GM19455 (cell line): Measurements from ENCODE around the gene TMEM129.

ENCODE experiments used
- ATAC-seq: cut with Tn5 transposase; IDR thresholded peaks from one replicate; pipeline ENCODE4 v1.9.1; 2021; ENCODE audit not compliant: unreplicated experiment

TMEM129 gene

DNA sequence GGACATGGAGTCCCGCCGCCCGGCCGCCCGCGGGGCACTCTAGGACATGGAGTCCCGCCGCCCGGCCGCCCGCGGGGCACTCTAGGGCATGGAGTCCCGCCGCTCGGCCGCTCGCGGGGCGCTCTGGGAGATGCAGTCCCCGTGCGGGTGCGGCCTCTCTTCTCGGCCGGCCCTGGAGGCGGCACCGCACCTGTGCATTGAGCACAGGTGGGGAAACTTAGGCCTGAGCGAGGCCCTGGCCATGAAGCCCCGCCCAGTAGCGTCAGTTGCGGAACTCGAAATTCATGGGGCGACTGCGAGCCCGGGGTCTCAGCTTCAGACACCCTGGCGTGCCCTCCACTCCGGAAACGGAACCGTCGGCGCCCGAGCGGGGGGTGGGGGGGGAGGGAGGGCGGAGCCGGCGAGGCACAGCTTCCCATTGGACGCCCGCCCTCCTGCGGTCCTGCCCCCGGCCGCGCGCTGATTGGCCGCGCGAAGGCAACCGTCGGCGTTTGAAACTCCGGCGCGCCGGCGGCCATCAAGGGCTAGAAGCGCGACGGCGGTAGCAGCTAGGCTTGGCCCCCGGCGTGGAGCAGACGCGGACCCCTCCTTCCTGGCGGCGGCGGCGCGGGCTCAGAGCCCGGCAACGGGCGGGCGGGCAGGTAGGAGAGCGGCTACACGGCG lies at the start of gene TMEM129, which contains the start of gene TACC3:
Gene TMEM129 (minus strand): TSS at position 321 of the 663 bp plus-strand sequence. CDS start 486 bp downstream, outside the sequence.
Gene TACC3 (plus strand): TSS at position 519 of the 663 bp plus-strand sequence. CDS start 1,901 bp downstream, outside the sequence.
- ATAC-seq, result peak; percentile 68

DNA sequence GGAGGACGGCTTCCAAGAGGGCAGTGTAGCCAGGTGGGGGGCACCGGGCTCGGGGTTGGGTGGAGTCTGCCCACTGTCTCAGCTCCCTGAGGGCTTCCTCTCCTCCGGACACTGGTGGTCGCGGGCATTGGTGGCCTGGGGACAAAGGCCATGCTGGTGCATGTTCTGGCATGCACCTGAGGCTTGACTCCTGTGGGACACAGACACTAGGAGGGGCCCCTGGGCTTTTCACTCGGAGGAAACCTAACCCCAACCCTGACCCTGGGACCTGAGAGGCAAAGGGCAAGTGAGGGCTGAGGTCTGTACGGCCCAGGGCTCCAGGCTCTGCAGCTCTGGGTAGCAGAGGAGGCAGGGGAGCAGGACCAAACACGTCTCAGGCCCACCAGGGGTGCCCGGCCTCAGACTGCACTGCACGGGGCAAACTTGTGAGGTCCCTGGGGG lies 49.7 kb upstream of the TMEM129 start:
- ATAC-seq, result no peak

DNA sequence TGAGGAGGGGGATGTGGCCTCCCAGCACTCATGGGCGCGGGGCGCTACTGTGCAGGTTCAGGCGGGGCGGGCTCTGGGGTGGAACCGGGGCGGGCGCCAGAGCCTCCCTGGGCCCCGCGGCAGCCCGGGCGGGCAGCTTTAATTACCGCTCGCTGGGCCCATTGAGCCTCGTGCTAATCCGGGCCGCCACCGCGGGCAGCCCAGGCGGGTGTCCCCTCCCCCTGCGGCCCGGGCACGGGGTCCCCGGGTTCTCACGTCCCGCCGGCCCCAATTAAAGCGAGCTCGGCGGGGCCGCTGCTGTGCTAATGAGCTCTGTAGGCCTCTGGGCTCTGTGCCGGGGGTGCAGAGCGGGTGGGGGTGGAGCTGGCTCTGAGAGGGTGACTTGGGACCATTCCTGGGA lies 49.1 kb upstream of the TMEM129 start:
- no peak for ATAC-seq

DNA sequence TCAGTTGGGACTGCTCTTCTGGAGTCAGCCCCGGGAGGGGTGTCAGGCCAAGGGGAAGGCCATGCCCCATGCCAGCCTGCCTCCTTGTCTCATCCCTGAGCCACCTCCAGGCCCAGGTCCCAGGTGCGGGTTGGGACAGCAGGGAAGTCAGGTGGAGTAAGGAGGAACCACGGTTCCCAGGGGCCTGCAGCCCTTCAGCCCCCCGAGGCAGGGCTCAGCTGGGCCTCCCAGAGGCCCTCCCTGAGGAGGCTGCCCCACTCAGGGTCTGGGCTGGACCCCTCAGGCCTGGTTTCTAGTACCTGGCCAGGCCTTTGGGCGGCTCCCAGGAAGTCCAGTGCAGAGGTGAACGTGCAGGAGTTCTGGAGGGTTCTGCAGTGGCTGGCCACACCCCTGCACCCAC lies 48.6 kb upstream of the TMEM129 start:
- ATAC-seq, result no peak

DNA sequence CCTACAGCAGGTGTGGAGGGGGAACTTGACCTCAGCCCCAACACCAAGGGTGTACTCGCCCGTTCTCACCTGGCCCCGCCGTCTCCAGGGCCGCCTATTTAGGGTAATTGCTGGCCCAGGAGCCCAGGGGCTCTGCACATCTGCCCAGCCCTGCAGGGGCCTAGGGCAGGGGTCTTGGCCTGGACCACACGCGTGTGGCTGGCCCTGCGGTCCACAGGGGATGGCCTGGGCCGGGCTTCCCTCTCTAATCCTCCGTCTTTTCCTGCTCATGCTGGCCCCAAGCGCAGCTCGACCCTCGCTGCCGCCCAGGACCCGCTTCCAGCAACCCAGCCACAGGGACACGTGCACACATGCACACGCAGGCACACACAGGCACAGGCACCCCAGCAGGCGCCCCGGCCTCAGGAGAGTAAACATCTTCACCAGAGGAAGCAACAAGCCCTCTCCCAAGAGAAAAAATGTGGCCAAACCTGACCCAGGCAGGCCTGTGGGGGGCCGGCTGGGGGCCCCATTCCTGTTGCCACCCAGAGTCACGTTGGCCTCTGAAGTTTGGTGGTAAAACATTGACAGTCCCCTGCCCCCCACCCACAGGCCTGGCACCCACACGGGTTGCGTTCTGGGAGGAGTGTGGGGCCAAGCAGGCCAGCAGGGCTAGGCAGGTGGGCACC lies 47.4 kb upstream of the TMEM129 start:
- no peak for ATAC-seq

DNA sequence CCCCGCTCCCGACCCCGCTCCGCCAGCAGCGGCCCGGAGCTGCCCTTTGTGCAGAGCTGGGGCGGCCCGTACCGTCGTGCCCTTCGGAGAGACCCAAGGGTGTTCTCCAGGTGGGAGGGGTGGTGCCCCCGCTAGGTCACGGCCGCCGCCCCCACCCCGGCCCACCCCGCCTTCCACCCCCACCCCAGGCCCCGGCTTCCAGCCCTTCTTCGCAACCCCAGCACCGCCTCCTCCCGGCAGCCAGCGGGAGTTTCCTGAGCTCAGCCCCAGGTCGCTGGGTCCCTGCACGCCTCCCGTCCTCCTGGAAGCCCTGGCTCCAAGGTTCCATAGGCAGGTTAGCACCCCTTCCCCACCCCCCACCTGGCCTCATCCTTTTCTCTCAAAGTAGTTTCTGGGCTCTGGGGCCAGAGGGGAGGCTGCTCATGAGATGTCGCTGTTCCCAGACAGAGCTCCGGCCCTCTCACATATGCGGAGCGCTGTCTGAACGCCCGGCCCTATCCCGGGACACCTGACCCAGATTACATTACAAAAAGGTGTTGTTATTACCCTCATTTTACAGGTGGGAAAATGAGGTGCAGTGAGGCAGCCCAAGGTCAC lies 46.7 kb upstream of the TMEM129 start:
- no peak for ATAC-seq

DNA sequence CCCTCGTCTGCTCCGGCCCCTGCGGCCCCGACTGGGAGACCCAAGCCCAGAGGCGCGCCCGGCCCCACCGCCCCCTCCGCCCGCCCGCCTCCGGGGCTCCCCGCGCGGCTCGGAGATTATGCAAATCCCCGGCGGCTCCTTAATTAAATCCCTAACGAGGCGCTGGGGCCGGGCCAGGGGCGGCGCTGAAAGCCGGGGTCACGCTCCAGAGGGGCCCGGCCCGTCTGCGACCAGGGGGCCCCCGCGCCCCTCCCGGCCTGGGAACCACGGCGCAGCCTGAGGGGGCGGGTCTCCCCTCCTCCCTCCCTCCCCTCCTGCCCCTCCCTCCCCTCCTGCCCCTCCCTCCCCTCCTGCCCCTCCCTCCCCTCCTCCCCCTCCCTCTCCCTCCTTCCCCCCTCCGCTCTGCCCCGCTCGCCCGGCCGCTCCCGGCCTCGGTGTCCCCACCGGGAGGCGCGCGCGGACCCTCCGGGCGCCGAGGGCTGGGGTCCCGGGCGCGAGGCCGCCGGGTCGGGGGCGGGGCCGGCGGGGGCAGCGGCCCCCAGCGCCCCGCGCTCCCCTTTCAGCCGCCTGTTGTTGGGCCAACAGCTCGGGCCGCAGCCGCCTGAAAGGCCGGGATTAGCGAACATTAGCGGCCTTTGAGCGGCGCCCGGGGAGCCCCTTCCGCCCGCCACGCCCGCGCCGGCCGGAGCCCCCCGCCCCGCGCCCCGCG lies 46.1 kb upstream of the TMEM129 start:
- no peak for ATAC-seq

DNA sequence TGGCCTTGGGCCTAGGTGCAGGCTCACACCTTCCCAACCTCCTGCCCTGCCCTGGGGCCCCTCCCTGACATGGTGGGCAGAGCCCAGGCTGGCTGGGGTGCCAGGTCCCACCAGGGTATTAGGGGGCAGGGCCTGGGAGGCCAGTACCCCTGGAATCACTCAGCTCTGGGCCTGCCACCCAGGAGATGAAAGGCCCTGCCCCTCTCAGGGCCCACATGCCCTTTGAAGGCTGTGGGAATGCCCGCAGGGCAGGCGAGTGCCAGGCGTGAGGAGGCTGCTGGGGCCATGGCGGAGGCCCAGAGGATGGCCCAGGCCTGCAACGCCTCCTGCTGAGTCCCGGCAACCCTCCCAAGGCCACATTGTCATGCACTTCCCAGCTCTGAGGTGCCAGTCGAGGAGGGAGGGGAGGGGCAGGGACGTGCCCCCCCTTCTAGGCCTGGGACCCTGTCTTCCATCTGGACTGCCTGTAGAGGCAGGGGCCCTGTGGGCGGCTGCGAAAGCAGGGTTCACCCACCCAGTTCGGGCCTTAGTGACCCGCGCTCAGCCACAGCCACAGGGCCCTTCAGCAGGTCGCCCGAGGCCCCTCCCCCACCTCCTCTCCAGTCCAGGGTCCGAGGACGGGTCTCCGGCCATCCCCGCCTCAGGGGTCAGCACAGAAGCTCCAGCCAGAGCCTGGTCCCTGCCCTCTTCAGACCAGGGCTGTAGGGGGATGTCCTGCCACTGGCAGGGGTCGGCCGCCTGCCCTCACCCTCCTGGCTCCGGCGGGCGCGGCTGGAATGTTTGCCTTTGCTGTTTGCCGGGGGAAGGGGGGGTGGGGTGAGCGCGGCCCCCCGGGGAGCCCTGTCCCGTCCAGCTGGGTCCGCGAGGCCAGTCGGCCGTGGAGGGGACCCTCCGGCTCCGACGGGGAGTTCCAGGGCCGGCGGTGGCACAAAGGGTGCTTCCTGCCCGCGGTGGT lies 45.3 kb upstream of the TMEM129 start:
- ATAC-seq, result no peak

DNA sequence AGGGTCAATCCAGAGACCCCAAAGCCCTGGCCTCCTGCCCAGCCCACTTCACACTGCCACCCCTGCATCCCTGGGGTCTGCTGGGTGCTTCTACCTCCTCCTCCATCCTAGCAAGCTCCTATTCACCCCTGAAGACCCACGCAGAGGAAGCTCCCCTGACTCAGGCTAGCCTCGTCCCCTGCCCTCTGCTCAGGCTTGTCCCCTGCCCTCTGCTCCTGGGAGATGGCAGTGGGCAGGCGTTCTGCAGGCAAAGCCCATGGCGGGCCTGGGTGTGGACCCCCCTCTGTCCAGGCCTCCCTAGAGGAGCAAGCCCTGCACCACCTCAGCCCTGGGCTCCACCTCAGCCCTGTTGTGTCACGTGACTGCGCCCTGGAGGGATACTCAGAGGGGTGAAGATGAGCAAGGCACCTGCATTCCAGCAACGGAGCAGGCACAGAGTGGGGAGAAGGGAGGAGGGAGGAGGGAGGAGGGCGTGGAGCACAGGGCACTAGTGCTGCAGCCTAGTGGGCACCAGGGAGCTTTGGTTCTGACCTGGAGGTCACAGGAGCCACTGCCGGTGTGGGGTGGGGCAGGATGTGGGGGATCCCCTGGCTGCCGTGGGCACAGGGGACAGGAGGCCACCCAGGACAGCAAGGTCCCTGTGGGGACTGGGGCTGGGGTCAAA lies 44.4 kb upstream of the TMEM129 start:
- ATAC-seq, result no peak

- no peak for ATAC-seq
Measured at GRCh38 chr4:1764670-1765069, 43.5 kb upstream of the TMEM129 start.

- no peak for ATAC-seq
Measured at GRCh38 chr4:1763550-1764080, 42.5 kb upstream of the TMEM129 start.

DNA sequence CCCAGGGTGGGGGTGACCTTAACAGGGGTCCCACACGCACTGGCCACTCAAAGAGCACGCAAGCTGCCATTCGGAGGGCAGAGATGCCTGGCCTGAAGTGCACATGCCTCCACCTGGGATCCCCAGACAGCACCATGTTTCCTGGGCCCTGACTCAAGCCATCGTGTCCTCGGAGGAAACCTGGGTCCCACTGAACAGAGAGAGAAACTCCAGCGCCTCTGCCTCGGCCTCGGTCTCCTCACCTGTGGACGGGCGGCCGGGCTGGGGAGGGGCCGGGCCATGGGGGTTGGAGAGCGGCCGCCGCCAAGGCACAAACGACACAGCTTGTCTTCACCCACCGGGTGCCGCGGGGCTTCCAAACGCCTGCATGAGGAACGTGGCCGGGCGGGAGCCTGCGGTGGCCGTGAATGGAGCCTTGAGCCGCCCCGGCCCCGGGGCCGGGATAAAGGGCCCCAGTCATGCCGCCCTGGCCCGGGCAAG lies 42.0 kb upstream of the TMEM129 start:
- ATAC-seq, result no peak

DNA sequence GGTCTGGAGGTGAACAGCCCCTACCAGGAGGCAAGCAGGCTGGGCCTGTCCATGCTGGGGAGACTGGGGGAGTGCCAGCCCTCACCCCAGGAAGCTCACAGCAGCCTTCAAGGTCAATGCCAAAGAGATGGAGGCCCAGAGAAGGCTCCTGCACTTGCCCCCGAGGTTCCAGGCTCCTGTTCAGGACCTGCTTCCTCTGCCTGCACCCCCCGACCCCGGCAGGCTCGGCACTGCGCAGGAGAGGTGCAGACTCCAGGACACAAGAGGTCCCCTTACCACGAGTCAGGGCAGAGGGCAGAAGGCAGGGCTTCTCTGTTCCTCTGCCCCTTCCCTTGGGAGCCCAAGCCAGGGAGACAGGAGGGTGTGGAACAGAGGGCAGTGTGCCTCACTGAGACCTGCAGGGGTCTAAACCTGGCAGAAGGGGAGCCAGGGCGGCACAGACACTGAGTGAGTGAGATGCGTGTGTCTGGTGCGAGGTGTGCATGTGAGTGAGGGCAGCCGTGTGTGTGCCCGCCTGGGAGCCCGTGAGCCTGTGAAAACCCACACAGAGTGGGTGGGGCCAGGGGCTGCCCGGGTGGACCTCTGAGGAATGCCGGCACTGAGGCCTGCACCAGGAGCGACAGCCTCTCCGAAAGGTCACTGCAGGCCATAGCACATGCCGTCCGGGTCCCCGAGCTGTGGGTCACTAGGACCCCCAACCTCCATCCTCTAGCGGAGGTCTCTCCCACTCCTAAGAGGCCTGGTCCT lies 41.3 kb upstream of the TMEM129 start:
- ATAC-seq, result no peak

DNA sequence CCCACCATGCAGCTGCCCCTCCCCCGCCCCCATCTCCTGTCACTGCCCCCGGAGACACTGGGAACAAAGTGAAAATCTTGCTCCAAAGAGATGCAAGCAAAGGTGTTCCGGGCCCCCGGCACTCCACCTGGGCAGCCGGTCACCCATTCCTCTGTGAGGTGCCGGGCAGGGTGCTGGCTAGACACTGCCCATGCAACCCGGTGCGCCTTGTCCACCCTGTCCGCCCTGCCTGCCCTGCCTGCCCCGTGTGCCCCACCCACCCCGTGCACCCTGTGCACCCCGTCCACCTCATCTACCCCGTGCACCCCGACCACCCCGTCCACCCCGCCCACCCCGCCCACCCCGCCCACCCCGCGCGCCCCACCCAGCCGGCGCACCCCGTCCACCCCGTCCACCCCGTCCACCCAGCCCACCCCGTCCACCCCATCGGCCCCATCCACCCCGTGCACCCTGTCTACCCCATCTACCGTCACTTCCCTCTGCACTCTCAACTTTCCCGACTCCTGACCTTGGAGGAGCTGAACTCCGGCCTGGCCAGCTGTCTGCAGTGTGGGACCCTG lies 40.1 kb upstream of the TMEM129 start:
- ATAC-seq, result no peak

GRCh38 chr4:1760521-1761071 lies 39.5 kb upstream of the TMEM129 start:
- ATAC-seq, result no peak

- ATAC-seq, result no peak
Measured at GRCh38 chr4:1759818-1760223, 38.7 kb upstream of the TMEM129 start.

- no peak for ATAC-seq
Measured at GRCh38 chr4:1759170-1759817, 38.2 kb upstream of the TMEM129 start.
